ENCODE measurements around the gene GRIN2C.

Gene GRIN2C

GRCh38 chr17:74799097-74799496 is 60.6 kb downstream of the GRIN2C start:
- DNase-seq, result peak in 1 of 14 donors; percentile 80

GRCh38 chr17:74798239-74798707 is 61.4 kb downstream of the GRIN2C start:
- DNase-seq, result no peak

- DNase-seq, result no peak
Measured at GRCh38 chr17:74797824-74798223, 61.9 kb downstream of the GRIN2C start.

- no peak for DNase-seq
Measured at GRCh38 chr17:74796866-74797265, 62.8 kb downstream of the GRIN2C start.

GRCh38 chr17:74796211-74796610 is 63.5 kb downstream of the GRIN2C start:
- peak in 1 of 14 donors; percentile 81 for DNase-seq

- peak in 2 of 14 donors; percentile 34 to 35 for DNase-seq
Measured at GRCh38 chr17:74795327-74796020, 64.2 kb downstream of the GRIN2C start.

- DNase-seq, result peak in 1 of 14 donors; percentile 24
Measured at GRCh38 chr17:74792586-74793105, 67.0 kb downstream of the GRIN2C start.

Data from C1 segment of cervical spinal cord (tissue), 14 donors.